Lower lobe of right lung (tissue), 2 donors: ENCODE measurements around the gene LRCOL1. TPM values are rescaled to one million over a fixed set of nuclear protein-coding genes. Genes with fewer than 3 reads are reported as not detected.

ENCODE experiments used
- ATAC-seq, 2 donors: fragments of 200-7000 bp; cut with Tn5 transposase; one replicate each; pipeline ENCODE4 v1.9.1; 2020 to 2022; ENCODE audit warnings: mild to moderate bottlenecking in 2 of 2, moderate library complexity in 2 of 2
- DNase-seq: peaks from one replicate; pipeline ENCODE4 v3.0.0-alpha.2; 2020
- H3K27ac ChIP-seq: fragments of 200-600 bp; one replicate; pipeline ENCODE4 v1.8.0; 2022
- H3K27me3 ChIP-seq: fragments of 200-600 bp; one replicate; pipeline ENCODE4 v1.8.0; 2022; ENCODE audit warnings: low read depth
- H3K36me3 ChIP-seq: fragments of 200-600 bp; one replicate; pipeline ENCODE4 v1.8.0; 2022; ENCODE audit warnings: mild to moderate bottlenecking
- H3K4me1 ChIP-seq: fragments of 200-600 bp; one replicate; pipeline ENCODE4 v1.8.0; 2022
- H3K4me3 ChIP-seq: fragments of 200-600 bp; one replicate; pipeline ENCODE4 v1.8.0; 2022; ENCODE audit warnings: mild to moderate bottlenecking
- H3K9me3 ChIP-seq: fragments of 200-600 bp; one replicate; pipeline ENCODE4 v1.8.0; 2022
- intact Hi-C: fragments of 100-400 bp; cut with DNase I; formaldehyde crosslinking; loops from one replicate; pipeline ENCODE4 v1.11.0; 2022
- total RNA-seq: library from RNA; stranded (reverse); fragmentation: NEBNext Ultra II Directional; extraction: Animal tissue kit (Norgen Biotek cat#: 25700); gene quantifications from one replicate; pipeline ENCODE4 v1.2.1, GENCODE V29; 2021
- TF ChIP-seq, protein P1 (sequence below): fragments of 200-600 bp; IDR thresholded peaks from one replicate; pipeline ENCODE4 v1.8.0; 2022; ENCODE audit warnings: antibody characterized with exemption, mild to moderate bottlenecking
- donor health status: DM: no; HTN: yes; CAD: no; lungs with severe emphysema.

The LRCOL1 gene
- total RNA-seq, 1 donor from 2014 or later: 2.3 TPM

DNA sequence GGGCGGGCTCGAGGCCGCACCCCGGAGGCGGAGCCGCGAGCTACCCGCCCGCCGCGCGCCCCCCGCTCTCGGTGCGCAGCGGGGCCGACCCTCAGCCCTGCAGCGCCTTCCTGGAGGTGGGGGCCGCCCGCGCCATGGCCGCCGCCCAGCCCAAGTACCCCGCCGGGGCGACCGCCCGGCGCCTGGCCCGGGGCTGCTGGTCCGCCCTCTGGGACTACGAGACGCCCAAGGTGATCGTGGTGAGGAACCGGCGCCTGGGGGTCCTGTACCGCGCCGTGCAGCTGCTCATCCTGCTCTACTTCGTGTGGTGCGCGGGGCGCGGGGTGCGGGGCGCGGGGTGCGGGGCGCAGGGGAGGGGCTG is 8.3 kb upstream of the LRCOL1 start, which contains the start of gene P2RX2:
TSS of gene P2RX2 (plus strand) at position 94 of the 361 bp plus-strand sequence. CDS start at position 135, 41 bp downstream.
- TF ChIP-seq, protein P1, sequence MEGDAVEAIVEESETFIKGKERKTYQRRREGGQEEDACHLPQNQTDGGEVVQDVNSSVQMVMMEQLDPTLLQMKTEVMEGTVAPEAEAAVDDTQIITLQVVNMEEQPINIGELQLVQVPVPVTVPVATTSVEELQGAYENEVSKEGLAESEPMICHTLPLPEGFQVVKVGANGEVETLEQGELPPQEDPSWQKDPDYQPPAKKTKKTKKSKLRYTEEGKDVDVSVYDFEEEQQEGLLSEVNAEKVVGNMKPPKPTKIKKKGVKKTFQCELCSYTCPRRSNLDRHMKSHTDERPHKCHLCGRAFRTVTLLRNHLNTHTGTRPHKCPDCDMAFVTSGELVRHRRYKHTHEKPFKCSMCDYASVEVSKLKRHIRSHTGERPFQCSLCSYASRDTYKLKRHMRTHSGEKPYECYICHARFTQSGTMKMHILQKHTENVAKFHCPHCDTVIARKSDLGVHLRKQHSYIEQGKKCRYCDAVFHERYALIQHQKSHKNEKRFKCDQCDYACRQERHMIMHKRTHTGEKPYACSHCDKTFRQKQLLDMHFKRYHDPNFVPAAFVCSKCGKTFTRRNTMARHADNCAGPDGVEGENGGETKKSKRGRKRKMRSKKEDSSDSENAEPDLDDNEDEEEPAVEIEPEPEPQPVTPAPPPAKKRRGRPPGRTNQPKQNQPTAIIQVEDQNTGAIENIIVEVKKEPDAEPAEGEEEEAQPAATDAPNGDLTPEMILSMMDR: no peak
- no peak within 1 kb of the TSS for H3K27ac ChIP-seq
- no peaks in the 10 kb centered on the region for H3K36me3 ChIP-seq
- intact Hi-C loops: no loop called here
- no peak for ATAC-seq
- peaks cover 14% of the 10 kb centered on the region for H3K4me1 ChIP-seq
- peaks cover 47% of the 10 kb centered on the region for H3K27me3 ChIP-seq
- H3K4me3 ChIP-seq: peak within 1 kb of the TSS; percentile 31
- H3K9me3 ChIP-seq: peaks cover 6% of the 10 kb centered on the region
- no peak for DNase-seq

DNA sequence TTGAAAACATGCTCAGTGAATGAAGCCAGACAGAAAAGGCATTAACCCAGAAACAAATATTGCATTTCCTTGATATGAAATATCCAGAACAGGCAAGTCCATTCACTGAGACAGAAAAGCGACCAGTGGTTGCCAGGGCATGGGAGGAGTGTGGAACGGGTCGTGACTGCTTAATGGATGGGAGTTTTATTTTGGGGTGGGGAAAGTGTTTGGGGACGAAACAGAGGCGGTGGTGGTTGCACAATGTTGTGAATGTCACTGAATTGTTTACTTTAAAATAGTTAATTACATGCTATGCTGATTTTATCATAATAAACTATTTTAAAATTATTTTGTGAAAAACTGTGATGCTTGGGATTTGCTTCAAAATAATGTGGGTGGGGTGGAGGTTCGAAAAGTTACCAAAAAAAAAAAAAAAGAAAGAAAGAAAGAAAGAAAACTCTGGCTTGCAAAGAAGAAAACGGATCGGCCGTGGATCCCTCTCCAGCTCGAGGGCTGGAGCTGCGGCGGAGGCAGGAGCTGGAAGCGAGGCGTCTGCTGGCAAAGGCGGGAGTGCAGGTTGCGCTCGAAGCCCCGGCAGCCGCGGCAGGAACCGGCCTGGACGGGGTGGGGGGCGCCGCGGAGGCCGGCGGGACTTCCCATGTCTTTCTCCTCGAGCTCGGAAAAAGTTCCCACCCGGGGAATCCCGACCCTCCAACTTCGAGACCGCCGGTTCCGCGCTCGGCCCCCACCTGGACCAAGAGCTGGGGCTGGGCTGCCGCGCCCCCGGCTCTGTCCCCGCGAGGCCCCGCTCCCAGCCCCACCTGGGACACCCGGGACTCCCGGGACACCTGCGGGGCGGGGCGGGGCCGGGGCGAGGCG is 7.7 kb upstream of the LRCOL1 start:
- no peak for DNase-seq
- peaks cover 47% of the 10 kb centered on the region for H3K27me3 ChIP-seq
- peaks cover 6% of the 10 kb centered on the region for H3K9me3 ChIP-seq
- ATAC-seq: no peak
- peaks cover 12% of the 10 kb centered on the region for H3K4me1 ChIP-seq
- TF ChIP-seq, protein P1: no peak
- no peak overlapping the region for H3K27ac ChIP-seq
- peak overlapping the region; percentile 31 for H3K4me3 ChIP-seq
- H3K36me3 ChIP-seq: no peaks in the 10 kb centered on the region
- intact Hi-C loops: no loop called here

DNA sequence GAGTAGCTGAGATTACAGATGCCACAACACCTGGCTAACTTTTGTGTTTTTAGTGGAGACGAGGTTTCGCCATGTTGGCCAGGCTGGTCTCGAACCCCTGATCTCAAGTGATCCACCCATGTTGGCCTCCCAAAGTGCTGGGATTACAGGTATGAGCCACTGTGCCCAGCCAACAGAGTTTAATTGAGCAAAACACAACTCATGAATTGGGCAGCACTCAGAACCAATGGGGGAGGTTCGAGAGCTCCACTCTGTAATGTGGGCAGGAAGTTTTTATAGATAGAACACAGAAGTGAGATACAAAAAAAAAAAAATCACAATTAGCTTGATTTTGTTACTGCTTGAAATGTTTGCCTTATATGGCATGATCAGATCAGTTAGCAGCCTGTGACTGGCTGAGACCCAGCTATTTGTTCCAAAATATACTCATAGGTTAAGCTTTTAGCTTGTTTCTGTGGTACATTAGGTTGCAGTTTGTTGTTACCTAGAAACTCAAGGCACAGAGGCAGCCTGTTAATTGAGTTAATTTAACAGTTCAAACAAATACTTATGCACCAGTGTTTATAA is 6.8 kb upstream of the LRCOL1 start:
- DNase-seq (no peak), ATAC-seq (no peak)
- intact Hi-C loops: no loop called here
- H3K9me3 ChIP-seq: peaks cover 6% of the 10 kb centered on the region
- no peaks in the 10 kb centered on the region for H3K36me3 ChIP-seq
- TF ChIP-seq, protein P1: no peak
- no peak overlapping the region for H3K27ac ChIP-seq
- peaks cover 4% of the 10 kb centered on the region for H3K4me1 ChIP-seq
- peaks cover 47% of the 10 kb centered on the region for H3K27me3 ChIP-seq
- no peak overlapping the region for H3K4me3 ChIP-seq

DNA sequence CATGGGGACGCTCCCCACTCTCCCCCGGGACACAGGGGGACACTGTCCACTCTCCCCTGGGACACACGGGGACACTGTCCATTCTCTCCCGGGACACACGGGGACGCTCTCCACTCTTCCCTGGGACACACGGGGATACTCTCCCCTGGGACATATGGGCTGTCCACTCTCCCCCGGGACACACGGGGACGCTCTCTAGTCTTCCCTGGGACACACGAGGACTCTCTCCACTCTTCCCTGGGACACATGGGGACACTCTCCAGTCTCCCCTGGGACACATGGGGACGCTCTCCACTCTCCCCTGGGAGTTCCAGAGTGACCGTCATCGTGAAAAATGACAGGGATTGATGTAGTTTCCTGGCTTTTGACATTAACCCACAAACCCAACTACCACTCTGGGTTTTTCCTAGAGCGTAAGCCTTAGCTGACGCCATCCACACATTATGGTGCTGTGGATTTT is 5.2 kb upstream of the LRCOL1 start:
- intact Hi-C loops: no loop called here
- ATAC-seq (peak; percentile 8 to 17), DNase-seq (no peak)
- Histone ChIP-seq H3K36me3 (no peaks in the 10 kb centered on the region), H3K27me3 (peaks cover 49% of the 10 kb centered on the region), H3K27ac (no peak overlapping the region), H3K4me3 (no peak overlapping the region), H3K9me3 (peaks cover 6% of the 10 kb centered on the region), H3K4me1 (peaks cover 2% of the 10 kb centered on the region)
- TF ChIP-seq, protein P1: no peak

DNA sequence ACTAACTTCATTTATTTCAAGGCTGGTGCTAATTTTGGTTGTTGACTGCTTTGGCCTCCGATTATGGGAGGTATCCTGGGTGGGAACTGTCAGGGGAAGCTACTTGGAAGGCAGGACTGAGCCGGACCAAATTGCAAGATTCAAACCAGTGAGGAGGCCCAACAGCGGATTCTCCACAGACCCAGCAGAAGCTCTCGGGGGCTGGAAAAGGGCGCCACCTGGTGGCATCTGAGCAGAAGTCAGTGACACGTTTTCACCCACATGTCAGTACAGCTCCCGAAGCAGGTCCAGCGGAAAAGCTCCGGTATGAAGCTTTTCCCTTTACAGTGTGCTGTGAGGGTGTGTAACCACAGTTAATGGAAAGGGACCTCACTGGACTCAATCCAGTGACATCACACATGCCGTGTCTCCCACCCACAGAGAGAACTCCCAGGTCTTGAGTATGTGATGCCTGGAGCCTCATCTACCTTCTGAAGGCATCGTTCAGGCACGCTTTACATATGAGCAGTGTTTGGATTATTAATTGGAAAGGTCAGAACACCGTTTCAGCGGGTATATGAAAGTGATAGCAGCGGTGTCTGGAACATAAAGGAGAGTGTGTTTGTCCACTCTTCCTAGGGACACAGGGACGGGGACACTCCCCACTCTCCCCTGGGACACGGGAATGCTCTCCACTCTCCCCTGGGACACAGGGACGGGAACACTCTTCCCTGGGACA is 4.6 kb upstream of the LRCOL1 start:
- intact Hi-C loops: no loop called here
- Histone ChIP-seq H3K27ac (no peak overlapping the region), H3K9me3 (peaks cover 6% of the 10 kb centered on the region), H3K36me3 (no peaks in the 10 kb centered on the region), H3K4me3 (no peak overlapping the region), H3K27me3 (peaks cover 49% of the 10 kb centered on the region), H3K4me1 (peaks cover 8% of the 10 kb centered on the region)
- peak; percentile 82 to 87 for ATAC-seq
- TF ChIP-seq, protein P1: peak; percentile 91
- DNase-seq: peak; percentile 82
